HuH-7.5 (cell line): Measurements from ENCODE around the gene SLC10A7.
"Not testable (repeated sequence)": the region's sequence is repeated elsewhere in the genome, so short reads cannot be mapped to it uniquely, and the experiment has no call there.

Source experiments
- DNase-seq: peaks from one replicate; pipeline ENCODE4 v3.0.0; 2011; ENCODE audit warnings: low spot score

Gene SLC10A7

DNA sequence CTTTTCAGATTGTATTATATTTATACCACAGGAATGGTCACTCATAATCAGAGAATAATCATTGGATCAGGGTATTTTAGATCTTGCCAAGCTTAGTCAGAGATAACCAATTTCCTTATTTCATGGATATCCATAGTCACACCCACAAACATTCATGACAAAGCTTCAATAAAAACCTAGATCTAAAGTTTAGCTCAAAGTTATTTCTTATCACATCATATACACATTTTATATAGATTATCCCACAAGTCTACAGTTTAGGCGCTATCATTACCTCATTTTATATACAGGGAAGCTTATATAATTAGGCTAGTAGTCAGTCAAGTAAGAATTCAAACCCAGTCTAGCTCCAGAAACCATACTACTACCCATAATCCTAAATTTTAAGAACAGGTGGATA lies 82.3 kb downstream of the SLC10A7 start:
- no peak for DNase-seq

- DNase-seq: no peak
Observed at GRCh38 chr4:146437778-146438177, 84.0 kb downstream of the SLC10A7 start.

- DNase-seq: no peak
Observed at GRCh38 chr4:146436423-146437162, 85.1 kb downstream of the SLC10A7 start.

GRCh38 chr4:146435962-146436361 lies 85.8 kb downstream of the SLC10A7 start:
- DNase-seq: no peak

DNA sequence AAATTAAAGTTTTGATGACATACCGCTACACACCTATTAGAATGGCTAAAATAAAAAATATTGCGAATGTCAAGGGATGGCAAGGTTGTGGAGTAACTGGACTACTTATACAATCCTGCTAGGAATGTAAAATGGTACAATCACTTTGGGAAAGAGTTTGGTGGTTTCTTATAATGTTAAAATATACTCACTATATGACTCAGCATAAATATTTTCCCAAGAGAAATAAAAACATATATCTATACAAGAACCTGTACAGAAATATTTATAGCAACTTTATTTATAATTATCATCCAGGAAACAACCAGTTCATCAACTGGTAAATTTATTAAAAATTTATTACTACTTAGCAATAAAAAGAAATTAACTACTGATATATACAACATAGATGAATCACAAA lies 89.7 kb downstream of the SLC10A7 start:
- no peak for DNase-seq

DNA sequence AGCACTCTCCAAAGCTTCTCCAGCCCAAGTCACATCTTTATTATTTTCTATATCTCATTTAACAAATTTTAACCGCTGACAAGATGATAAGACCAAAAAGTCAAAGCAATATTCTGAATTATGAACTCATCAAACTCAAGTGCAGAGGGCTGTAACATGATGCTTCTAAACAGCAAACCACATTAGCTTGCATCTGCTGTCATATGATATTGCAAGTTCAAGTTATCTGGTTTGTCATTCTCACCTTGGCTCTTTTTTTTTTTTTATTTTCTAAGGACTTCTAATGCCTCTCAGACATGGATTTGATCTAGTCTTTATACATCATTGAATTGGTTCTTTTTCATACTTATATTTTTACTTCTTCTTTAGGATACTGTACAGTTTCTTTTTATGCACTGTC lies 93.4 kb downstream of the SLC10A7 start:
- DNase-seq: no peak

GRCh38 chr4:146417822-146418221 lies 103.9 kb downstream of the SLC10A7 start:
- DNase-seq: no peak

- no peak for DNase-seq
Observed at GRCh38 chr4:146415829-146416228, 105.9 kb downstream of the SLC10A7 start.

DNA sequence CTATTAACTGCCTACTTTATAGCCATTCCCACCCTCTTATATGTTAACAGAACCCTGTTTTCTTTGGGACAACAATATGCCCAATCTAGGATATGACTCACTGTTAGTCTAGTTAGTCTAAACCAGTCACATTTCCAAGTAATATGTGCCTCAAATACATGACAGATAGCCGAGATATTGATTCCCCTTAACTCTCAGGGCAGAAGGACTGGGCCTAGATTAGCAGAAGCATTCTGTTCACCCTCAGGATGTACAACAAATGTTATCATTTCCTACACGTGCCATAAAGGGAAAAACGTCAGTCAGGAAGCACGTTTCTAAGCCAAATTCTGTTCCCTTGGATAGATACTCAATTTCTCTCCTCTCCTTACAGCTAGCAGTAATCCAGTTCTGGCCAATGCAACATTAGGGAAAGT lies 114.1 kb downstream of the SLC10A7 start:
- DNase-seq: no peak

DNA sequence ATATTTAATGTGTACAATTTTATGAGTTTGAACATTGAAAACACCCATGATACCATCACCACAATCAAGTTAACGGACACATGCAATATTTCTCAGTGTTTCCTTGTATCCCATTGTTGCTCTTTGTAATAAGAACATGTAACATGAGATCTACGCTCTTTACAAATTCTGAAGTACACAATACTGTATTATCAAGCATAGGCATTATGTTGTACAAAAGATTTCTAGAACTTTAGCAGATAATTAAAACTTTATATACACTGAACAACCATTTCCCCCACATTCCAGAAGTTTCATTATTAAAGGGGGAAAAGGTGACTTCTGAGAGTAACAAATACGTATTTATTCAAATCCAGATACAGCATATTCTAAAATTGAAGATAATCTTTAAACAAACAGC lies 114.5 kb downstream of the SLC10A7 start:
- DNase-seq: no peak

DNA sequence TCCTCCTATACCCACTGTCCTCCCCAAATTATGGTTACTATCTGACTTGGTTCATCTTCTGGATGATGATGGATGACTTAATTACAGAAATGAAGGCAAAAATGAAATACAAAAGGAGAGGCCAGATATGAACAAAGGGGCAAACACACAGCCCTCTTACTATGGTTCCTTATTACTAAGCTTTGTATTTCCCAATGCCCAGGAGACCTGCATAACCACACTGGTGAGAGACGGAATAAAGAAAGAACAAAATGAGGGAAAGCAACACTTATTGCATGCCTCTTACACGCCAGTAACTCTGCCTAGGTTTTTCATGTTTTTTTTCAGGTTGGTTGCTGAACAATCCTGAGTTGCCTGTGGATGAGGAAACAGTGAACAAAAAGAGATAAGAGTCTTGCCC lies 120.5 kb downstream of the SLC10A7 start:
- no peak for DNase-seq

GRCh38 chr4:146398896-146399445 lies 122.8 kb downstream of the SLC10A7 start:
- DNase-seq: no peak

- no peak for DNase-seq
Observed at GRCh38 chr4:146398404-146398803, 123.3 kb downstream of the SLC10A7 start.

DNA sequence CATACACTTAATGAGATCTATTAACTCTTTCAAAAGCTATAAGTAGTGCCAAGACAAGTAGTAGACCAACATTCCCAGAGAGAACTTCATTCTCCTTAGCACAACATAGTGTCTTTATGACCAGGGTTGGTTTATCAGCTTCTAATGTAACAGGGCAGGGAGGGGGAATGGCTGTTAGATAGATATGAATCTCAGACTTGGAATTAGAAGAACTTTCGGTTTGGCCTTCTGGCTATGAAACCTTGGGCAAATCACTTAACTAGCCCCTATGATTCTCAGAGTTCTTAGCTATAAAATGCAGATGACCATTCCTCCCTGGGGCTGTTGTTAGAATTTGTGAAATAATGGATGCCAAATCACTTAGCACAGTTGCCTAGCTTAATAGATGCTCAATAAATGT lies 132.2 kb downstream of the SLC10A7 start:
- DNase-seq: no peak

- no peak for DNase-seq
Observed at GRCh38 chr4:146382194-146382593, 139.5 kb downstream of the SLC10A7 start.

DNA sequence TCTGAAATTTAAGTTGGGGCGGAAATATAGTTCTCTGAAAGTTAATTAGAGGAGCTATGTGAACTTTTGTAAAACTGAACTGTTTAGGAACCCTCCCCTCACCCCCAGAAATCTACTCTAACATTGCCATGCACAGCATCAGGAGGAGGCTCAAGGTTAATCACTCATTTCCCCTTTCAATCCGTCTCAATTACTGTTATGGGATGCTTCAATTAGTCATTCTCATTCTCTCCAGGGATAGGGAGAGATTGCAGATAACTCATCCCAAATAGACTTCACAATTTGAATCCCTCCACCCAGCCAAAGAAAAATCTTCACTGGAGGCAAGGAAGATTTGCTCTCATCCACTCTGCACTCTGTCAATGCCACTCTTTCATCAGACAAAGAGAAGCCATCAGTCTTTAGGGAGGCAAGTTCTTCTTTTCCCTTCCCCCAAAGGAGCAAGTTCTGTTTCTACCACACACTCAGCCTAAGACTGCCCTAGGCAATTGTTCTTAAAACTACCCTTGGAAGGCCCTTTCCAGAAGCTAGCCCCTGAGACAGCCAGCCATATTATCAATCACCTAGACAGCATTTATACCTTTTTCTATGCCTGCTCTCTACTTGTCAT lies 140.4 kb downstream of the SLC10A7 start:
- DNase-seq: no peak

DNA sequence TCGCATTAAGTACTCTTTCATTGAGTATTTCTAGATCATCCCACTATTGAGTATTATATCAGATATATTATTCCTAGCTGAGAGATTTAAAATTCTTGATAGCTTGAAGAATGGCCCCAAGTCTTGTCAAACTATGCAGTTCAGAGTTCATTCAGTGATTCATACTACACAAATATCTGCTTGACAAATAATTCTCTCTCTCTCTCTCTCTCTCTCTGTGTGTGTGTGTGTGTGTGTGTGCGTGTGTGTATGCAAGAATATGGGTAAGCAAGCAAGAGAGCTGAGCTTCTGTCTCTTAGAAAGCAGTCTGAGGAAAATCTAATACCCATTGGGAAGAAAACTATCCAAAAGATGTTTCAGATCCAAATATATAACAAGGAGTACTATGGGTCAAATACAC lies 142.0 kb downstream of the SLC10A7 start:
- DNase-seq: no peak

GRCh38 chr4:146371812-146372211 lies 149.9 kb downstream of the SLC10A7 start:
- no peak for DNase-seq

DNA sequence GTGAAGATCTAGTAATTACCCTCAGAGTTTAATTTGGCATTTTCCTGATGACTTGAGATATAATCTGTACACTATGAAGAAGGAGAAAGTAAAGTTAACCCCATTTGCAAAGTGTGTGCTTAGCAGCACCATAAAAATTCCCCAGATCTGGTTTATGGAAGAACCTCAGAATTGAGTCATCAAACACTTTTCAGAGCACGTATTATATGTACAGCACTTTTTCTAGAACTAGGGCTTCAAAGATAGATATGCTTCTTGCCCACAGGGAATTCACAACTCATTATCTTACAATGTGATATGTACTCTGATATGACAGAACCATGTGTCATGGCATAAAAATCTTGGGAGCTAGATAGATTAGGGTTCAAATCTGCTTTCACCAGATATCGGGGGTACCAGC lies 150.9 kb downstream of the SLC10A7 start:
- DNase-seq: no peak

DNA sequence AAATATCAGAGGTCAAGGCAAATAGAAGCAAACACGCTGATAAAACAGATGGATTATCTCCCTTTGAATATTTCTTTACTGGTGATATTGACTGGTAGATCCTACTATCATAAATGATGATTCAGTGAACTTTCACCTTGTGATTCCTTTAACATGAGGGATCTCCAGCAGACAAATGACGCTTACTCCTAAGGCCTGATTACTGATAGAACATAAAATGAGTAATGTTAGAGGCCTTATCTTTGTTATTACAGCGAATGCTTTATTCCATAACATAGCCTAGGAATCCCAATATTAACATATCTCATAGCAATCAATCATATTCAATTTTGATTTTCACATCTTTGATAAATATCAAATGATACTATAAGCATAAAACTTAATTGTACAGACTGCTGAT lies 152.3 kb downstream of the SLC10A7 start:
- DNase-seq: no peak

DNA sequence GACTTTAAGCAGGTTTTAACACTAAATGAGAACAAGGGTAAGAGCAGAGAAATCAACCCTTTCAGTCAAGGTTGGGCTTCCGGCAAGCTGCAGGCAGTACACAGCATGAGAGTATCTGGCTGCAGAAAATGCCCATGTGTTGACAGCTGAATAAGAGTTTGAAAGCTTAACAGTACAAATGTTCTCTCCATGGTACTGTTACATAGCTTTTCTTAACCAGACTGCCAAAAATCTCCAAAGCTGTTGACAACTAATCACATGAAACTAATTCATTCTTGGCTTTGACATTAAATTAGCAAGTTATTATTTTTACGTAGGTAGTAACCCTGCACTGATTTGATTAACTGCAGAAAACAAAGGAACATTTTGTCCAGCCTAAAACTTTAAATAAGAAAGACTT lies 153.5 kb downstream of the SLC10A7 start:
- DNase-seq: no peak

DNA sequence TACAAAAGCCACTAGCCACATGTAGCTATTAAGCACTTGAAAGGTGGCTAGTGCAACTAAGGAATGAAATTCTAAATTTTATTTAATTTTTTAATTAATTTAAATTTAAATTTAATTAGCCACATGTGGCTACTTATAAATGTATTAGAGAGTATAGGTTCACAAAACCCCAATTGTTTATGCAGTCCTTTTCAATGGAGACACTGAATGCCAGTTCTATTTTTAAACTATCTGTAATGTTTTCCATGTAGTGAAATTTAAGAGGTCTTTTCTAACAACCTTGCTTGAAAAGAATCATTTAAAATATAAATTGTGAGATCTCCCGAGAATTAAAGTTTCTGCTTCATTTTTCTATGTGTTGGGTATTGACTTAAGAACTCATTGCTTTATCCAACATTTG lies 154.4 kb downstream of the SLC10A7 start:
- no peak for DNase-seq

DNA sequence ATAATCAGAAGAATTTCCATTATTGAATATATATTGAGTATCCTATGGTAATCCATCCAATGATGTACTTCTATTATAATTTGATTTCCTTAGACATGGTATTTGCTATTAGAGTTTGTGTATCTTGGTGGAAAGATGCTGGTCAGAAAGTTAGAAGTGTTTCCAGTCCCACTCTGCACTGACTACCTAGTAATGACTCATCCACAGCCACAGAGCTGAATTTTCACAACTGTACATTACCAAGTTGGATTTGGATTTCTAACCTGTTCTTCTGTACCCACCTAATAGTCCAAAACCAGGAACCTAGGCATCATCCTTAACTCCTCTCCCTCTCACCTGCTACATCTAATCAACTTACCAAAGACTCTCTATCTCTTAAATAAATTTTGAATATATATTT lies 162.0 kb downstream of the SLC10A7 start:
- DNase-seq: no peak

GRCh38 chr4:146350114-146350513 lies 171.6 kb downstream of the SLC10A7 start:
- DNase-seq: not testable (repeated sequence)
